ENCODE measurements around the gene PCMT1.
A peak's percentile ranks its signal among the peaks of the same experiment; 100 is the strongest.
"Not testable (repeated sequence)": the region's sequence is repeated elsewhere in the genome, so short reads cannot be mapped to it uniquely, and the experiment has no call there.

The PCMT1 gene

GRCh38 chr6:149751239-149751638 lies 1.7 kb downstream of the PCMT1 start:
- no peak for DNase-seq

- DNase-seq = not testable (repeated sequence)
These were observed 2.4 kb downstream of the PCMT1 start for GRCh38 chr6:149751920-149752319.

GRCh38 chr6:149752600-149753373 lies 3.2 kb downstream of the PCMT1 start:
- DNase-seq = no peak

- DNase-seq = not testable (repeated sequence)
These were observed 3.8 kb downstream of the PCMT1 start for GRCh38 chr6:149753374-149753637.

GRCh38 chr6:149754548-149754947 lies 5.0 kb downstream of the PCMT1 start:
- DNase-seq = no peak

- DNase-seq = no peak
These were observed 6.0 kb downstream of the PCMT1 start for GRCh38 chr6:149755300-149756260.

GRCh38 chr6:149756261-149756636 lies 6.7 kb downstream of the PCMT1 start:
- DNase-seq = no peak

GRCh38 chr6:149761438-149761837 lies 11.9 kb downstream of the PCMT1 start:
- no peak for DNase-seq

- no peak for DNase-seq
These were observed 14.3 kb downstream of the PCMT1 start for GRCh38 chr6:149763866-149764265.

GRCh38 chr6:149766156-149766769 lies 16.7 kb downstream of the PCMT1 start:
- DNase-seq = peak; percentile 77

- DNase-seq = no peak
These were observed 20.1 kb downstream of the PCMT1 start for GRCh38 chr6:149769676-149770075.

GRCh38 chr6:149771185-149771584 lies 21.6 kb downstream of the PCMT1 start:
- no peak for DNase-seq

- no peak for DNase-seq
These were observed 22.4 kb downstream of the PCMT1 start for GRCh38 chr6:149771925-149772324.

- DNase-seq = no peak
These were observed 28.1 kb downstream of the PCMT1 start for GRCh38 chr6:149777624-149778023.

- no peak for DNase-seq
These were observed 30.1 kb downstream of the PCMT1 start for GRCh38 chr6:149779644-149779963.

GRCh38 chr6:149781715-149782114 lies 32.2 kb downstream of the PCMT1 start:
- DNase-seq = no peak

- DNase-seq = no peak
These were observed 32.8 kb downstream of the PCMT1 start for GRCh38 chr6:149782337-149782736.

GRCh38 chr6:149783551-149783950 lies 34.0 kb downstream of the PCMT1 start:
- no peak for DNase-seq

GRCh38 chr6:149806127-149806526 lies 56.6 kb downstream of the PCMT1 start:
- peak; percentile 8 for DNase-seq

- DNase-seq = no peak
These were observed 60.3 kb downstream of the PCMT1 start for GRCh38 chr6:149809798-149810197.

GRCh38 chr6:149813351-149813750 lies 63.8 kb downstream of the PCMT1 start:
- no peak for DNase-seq

GRCh38 chr6:149815788-149816187 lies 66.2 kb downstream of the PCMT1 start:
- DNase-seq = no peak

- DNase-seq = no peak
These were observed 71.0 kb downstream of the PCMT1 start for GRCh38 chr6:149820506-149820905.

GRCh38 chr6:149821492-149821891 lies 72.0 kb downstream of the PCMT1 start:
- DNase-seq = no peak
